GM06990 (cell line): ENCODE results near the gene PSMD3.

Experiments
- DNase-seq: peaks from one replicate; pipeline ENCODE4 v3.0.0-alpha.2; 2011; ENCODE audit not compliant: insufficient read length; ENCODE audit errors: extremely low read depth
- H3K27me3 ChIP-seq: replicated peaks from 2 replicates; pipeline ENCODE4 v1.6.0; 2011; ENCODE audit warnings: low read length; ENCODE audit not compliant: control insufficient read depth, insufficient read depth
- H3K36me3 ChIP-seq: 2 replicates; pipeline ENCODE4 v1.5.1; 2011; ENCODE audit warnings: low read length; ENCODE audit not compliant: control insufficient read depth, insufficient read depth
- H3K4me3 ChIP-seq: replicated peaks from 2 replicates; pipeline ENCODE4 v1.5.1; 2011; ENCODE audit warnings: low read depth, mild to moderate bottlenecking, control low read depth, low read length
- TF ChIP-seq, protein P1 (sequence below): IDR thresholded peaks from 2 replicates; pipeline ENCODE4 v1.5.1; 2011; ENCODE audit warnings: low read length, control low read depth, mild to moderate bottlenecking, inconsistent platforms; ENCODE audit not compliant: insufficient read depth, poor library complexity, severe bottlenecking

PSMD3 gene

DNA sequence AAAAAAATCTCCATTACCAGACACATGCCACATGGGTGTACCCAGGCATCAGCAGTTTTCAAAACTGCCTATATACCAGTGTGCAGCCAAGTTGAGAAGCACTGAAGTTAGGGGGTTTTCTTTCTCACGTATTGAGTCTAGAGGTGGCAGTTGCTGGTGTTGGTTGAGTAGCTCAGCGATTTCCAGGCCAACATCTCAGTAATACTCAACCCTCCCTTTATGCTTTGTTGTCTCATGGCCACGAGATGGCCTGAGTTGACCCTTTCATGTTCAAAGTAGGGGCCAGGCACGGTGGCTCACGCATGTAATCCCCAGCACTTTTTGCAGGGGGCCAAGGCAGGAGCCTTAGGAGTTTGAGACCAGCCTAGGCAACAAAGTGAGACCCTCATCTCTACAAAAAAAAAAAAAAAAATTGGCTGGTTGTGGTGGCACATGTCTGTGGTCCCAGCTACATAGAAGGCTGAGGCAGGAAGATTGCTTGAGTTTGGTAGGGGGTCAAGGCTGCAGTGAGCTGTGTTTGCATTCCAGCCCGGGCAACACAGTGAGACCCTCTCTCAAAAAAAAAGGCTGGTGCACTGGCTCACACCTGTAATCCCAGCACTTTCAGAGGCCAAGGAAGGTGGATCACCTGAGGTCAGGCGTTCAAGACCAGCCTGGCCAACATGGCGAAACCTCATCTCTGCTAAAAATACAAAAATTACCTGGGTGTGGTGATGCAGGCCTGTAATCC is 42.3 kb upstream of the PSMD3 start:
- H3K27me3 ChIP-seq, result no peaks in the 10 kb centered on the region
- TF ChIP-seq, protein P1, sequence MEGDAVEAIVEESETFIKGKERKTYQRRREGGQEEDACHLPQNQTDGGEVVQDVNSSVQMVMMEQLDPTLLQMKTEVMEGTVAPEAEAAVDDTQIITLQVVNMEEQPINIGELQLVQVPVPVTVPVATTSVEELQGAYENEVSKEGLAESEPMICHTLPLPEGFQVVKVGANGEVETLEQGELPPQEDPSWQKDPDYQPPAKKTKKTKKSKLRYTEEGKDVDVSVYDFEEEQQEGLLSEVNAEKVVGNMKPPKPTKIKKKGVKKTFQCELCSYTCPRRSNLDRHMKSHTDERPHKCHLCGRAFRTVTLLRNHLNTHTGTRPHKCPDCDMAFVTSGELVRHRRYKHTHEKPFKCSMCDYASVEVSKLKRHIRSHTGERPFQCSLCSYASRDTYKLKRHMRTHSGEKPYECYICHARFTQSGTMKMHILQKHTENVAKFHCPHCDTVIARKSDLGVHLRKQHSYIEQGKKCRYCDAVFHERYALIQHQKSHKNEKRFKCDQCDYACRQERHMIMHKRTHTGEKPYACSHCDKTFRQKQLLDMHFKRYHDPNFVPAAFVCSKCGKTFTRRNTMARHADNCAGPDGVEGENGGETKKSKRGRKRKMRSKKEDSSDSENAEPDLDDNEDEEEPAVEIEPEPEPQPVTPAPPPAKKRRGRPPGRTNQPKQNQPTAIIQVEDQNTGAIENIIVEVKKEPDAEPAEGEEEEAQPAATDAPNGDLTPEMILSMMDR, result peak; percentile 21
- H3K4me3 ChIP-seq, result no peak overlapping the region
- DNase-seq, result peak; percentile 41
- no peaks in the 10 kb centered on the region for H3K36me3 ChIP-seq

DNA sequence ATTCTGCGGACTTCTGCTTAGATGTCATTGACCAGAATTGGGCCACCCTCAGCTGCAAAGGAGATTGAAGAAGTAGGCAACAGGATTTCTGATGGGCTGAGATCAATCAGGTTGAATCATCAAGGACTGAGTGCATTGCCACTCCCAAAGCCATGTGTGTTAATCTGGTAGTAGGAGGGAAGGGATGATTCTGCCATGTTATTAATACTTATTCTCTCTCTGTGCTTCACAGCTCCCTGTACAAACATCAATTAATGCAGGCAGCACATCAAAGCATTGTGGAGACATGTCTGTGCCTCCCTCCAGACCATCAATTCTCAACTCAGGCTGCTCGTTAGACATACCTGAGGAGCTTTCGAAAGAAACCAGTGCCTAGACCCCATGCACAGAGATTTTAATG is 41.5 kb upstream of the PSMD3 start:
- H3K4me3 ChIP-seq, result no peak overlapping the region
- no peaks in the 10 kb centered on the region for H3K27me3 ChIP-seq
- no peaks in the 10 kb centered on the region for H3K36me3 ChIP-seq
- TF ChIP-seq, protein P1, result no peak
- no peak for DNase-seq

DNA sequence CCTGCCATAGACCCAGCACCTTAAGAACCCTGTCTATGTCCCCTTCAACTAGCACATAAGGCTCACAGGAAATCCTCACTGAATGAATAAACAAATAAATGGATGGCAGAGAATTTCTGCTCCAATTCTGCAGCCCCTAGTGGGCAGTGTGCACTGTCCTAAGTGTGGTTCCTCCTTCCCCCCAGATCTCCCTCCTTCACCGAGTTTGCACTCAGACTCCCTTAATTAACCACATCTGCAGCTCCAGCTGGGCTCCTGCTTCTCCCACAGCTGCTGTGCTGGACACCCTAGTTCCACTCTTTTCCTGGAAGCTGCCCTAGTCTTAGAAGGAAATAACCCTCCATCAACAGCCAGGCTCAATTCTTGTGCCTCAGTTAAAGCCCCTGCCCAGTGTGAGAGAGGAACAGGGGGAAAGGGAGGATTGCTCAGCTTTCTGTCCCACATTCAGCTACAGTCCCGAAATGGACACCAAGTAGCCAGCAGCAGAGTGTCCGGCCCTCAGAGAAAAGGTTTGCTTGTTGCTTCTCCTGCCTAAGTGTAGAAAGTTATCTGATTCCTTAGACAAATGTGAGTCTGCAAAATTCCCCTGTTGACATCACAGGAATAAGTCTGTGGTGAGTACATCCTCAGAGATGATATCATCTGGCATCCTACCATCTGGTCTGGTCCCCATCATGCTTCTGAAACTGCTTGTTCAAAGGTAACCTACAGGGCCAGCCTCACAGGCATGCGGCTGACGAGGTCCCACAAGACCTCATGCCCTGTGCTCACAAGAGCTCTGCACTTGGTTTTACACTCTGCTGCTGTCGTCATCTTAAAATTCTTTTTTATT is 40.8 kb upstream of the PSMD3 start:
- Histone ChIP-seq H3K4me3 (0 out of 2 replicates have a peak overlapping the region, but pooled peaks have one; percentile 12), H3K27me3 (no peaks in the 10 kb centered on the region), H3K36me3 (no peaks in the 10 kb centered on the region)
- DNase-seq, result peak; percentile 63
- TF ChIP-seq, protein P1, result peak; percentile 53

DNA sequence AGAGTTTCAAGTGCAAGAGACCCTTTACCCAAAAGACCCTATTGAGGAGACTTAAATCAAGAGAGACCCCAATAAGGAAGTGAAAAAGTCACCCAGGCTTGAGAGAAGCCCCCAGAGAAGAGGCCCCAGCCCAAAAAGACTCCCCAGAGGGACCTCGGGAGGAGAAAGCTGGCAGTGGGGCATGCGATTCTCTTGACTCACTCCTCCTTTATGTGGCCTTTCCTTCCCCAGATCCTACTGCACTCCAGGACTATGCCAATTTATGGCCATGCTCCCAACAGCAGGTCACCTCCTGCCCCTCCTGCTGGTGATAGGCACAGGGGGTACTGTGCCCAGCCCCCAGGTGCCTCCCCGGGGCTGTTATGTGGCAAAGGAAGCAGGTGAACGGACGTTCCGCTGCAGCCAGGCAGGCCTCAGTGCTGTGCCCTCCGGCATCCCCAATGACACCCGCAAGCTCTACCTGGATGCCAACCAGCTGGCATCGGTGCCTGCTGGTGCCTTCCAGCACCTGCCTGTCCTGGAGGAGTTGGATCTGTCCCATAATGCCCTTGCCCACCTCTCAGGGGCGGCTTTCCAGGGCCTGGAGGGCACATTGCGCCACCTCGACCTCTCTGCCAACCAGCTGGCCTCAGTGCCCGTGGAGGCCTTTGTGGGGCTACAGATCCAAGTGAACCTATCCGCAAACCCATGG is 36.8 kb upstream of the PSMD3 start:
- no peak for DNase-seq
- TF ChIP-seq, protein P1, result no peak
- Histone ChIP-seq H3K4me3 (no peak overlapping the region), H3K36me3 (no peaks in the 10 kb centered on the region), H3K27me3 (no peaks in the 10 kb centered on the region)

DNA sequence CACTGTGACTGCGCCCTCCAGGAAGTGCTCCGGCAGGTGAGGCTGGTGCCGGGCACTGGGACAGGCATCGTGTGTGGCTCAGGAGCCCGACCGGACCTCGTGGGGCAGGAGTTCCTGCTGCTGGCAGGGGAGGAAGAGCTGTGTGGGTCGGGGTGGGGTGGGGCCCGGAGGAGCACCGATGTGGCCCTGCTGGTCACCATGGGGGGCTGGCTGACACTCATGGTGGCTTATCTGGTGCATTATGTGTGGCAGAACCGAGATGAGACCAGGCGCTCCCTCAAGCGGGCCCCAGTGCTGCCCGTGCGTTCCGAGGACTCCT is 36.3 kb upstream of the PSMD3 start:
- TF ChIP-seq, protein P1, result no peak
- Histone ChIP-seq H3K36me3 (no peaks in the 10 kb centered on the region), H3K4me3 (no peak overlapping the region)

More for the DNA sequence above, 36.3 kb upstream of the PSMD3 start:
- DNase-seq, result no peak
- H3K27me3 ChIP-seq, result no peaks in the 10 kb centered on the region
